ENCODE results near the gene NCKAP5.

GRCh38 chr2:133253793-133254192, 314.5 kb downstream of the NCKAP5 start:
- TF ChIP-seq EZH2phosphoT487 (IDR thresholded peaks at IDR 0.05; ENCODE audit: insufficient read depth, low read depth), result no peak
- TF ChIP-seq EZH2 (IDR thresholded peaks at IDR 0.05; ENCODE audit: insufficient read depth, poor library complexity, severe bottlenecking), result no peak

Measured in GM23248 (cell line).